Small intestine (tissue), 7 donors: ENCODE data around the gene STX1A. TPM values are rescaled to one million over a fixed set of nuclear protein-coding genes. Genes with fewer than 3 reads are reported as not detected.
A peak's percentile ranks its signal among the peaks of the same experiment; 100 is the strongest.
"Not testable (repeated sequence)": the region's sequence is repeated elsewhere in the genome, so short reads cannot be mapped to it uniquely, and the experiment has no call there.

Source experiments
- DNase-seq, 2 donors: peaks; one replicate each; pipeline versions ENCODE4 v3.0.0 to v3.0.0-alpha.2; 2013
- FAIRE-seq: peaks from 2 replicates; lab custom pipeline; 2012; peaks lifted over from hg19 to GRCh38; lab: Jason Lieb, UNC
- H3K27ac ChIP-seq, 3 donors: one replicate each; pipeline ENCODE4 v1.5.1; 2013; ENCODE audit warnings: low read length in 2 of 3, mild to moderate bottlenecking in 2 of 3, control low read depth in 1 of 3, inconsistent platforms in 1 of 3, low read depth in 1 of 3, moderate library complexity in 1 of 3
- H3K27me3 ChIP-seq, 3 donors: one replicate each; pipeline ENCODE4 v1.6.1; 2013; ENCODE audit warnings: low read length in 3 of 3, inconsistent platforms in 1 of 3; ENCODE audit not compliant: control insufficient read depth in 3 of 3, insufficient read depth in 3 of 3
- H3K36me3 ChIP-seq, 3 donors: one replicate each; pipeline ENCODE4 v1.6.1; 2013; ENCODE audit warnings: low read length in 3 of 3, inconsistent platforms in 1 of 3, low read depth in 1 of 3, mild to moderate bottlenecking in 1 of 3, moderate library complexity in 1 of 3; ENCODE audit not compliant: control insufficient read depth in 3 of 3, insufficient read depth in 2 of 3
- H3K4me1 ChIP-seq, 3 donors: one replicate each; pipeline ENCODE4 v1.6.1; 2013; ENCODE audit warnings: low read length in 2 of 3, inconsistent platforms in 1 of 3, low read depth in 1 of 3, mild to moderate bottlenecking in 1 of 3, moderate library complexity in 1 of 3; ENCODE audit not compliant: control insufficient read depth in 3 of 3, insufficient read depth in 2 of 3
- H3K4me3 ChIP-seq, 3 donors: one replicate each; pipeline ENCODE4 v1.5.1; 2013; ENCODE audit warnings: low read length in 3 of 3, control low read depth in 1 of 3, inconsistent platforms in 1 of 3, low read depth in 1 of 3, mild to moderate bottlenecking in 1 of 3, moderate library complexity in 1 of 3
- H3K9me3 ChIP-seq, 2 donors: one replicate each; pipeline ENCODE4 v1.6.1; 2013; ENCODE audit warnings: low read depth in 1 of 2, low read length in 1 of 2; ENCODE audit not compliant: control insufficient read depth in 2 of 2, insufficient read depth in 1 of 2
- WGBS, 3 donors: extraction: QIAGEN DNeasy Blood & Tissue Kit; methylation state at CpG; one replicate each; pipeline ENCODE4 v1.1.7; 2013; 5-methylcytosine and 5-hydroxymethylcytosine counted together
- polyA plus RNA-seq, 4 donors: library from polyadenylated mRNA; stranded (reverse) in 3 of 4; unstranded in 1 of 4; fragments of 200-250 nt in 3 of 4; fragments of 120-200 nt in 1 of 4; gene quantifications; one replicate each; pipeline versions ENCODE4 v1.2.1 to v1.2.3, GENCODE V29; 2013
- donor health status: healthy with polysubstance abuse.
- donor health status: control.
- donor health status: control.
- donor health status: Bipolar disorder and iron deficiency.
- donor health status: healthy.

The STX1A gene
- polyA plus RNA-seq, 4 donors = 9.5 to 30.0 (median 14.6) TPM

DNA sequence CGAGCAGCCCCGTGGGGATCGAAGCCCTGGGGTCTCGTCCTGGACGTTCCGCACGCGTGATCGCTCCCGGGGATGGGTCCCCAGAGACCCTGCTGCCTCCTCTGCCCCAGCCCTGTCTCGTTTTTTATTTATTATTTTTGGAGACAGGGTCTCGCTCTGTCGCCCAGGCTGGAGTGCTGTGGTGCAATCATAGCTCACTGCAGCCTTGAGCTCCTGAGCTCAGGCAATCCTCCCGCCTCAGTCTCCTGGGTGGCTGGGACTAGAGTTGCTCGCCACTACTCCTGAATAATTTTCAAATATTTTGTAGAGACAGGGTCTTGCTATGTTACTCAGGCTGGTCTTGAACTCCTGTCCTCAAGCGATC, 319 bp upstream of the STX1A start:
- Histone ChIP-seq H3K36me3 (peaks cover 0 to 15% (median 0%) of the 10 kb centered on the region in 3 donors), H3K4me3 (peak overlapping the region in 1 of 3 donors; percentile 41), H3K27ac (no peak overlapping the region), H3K27me3 (peaks cover 0 to 4% (median 0%) of the 10 kb centered on the region in 3 donors), H3K9me3 (no peaks in the 10 kb centered on the region), H3K4me1 (peaks cover 0 to 43% (median 4%) of the 10 kb centered on the region in 3 donors)
- DNase-seq = no peak
- FAIRE-seq = no peak
- WGBS, 3 donors = 9 to 12% (median 9%) methylated on average over 12 to 16 of the region's 16 CpGs

DNA sequence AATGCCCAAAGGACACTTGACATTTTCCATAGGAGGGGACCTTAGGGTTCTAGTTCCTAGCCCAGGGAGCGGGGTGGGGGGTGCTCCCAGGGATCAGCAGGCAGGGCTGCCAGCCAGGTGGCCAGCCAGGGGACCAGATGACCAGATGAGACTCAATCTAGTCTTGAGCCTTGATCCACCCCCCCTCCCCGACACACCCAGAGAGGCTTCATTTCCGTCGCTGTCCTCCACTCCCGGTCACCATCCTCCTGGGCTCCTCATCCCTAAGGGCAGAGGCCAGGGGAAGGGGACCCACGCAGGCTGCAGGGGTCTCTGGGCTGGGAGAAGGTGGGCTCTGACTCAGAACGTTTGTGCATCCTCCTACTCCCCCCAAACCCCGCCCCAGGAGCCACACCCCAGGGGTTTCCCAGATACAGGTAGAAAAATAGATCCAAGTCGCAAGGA, 1.0 kb downstream of the STX1A start:
- WGBS, 3 donors = 31 to 42% (median 33%) methylated on average over 8 to 9 of the region's 9 CpGs
- H3K4me3 ChIP-seq = peak overlapping the region in 2 of 3 donors; percentile 75 to 79
- peak overlapping the region in 1 of 3 donors; percentile 33 for H3K27ac ChIP-seq
- FAIRE-seq (no peak), DNase-seq (no peak)
- peaks cover 0 to 46% (median 4%) of the 10 kb centered on the region in 3 donors for H3K4me1 ChIP-seq
- H3K27me3 ChIP-seq = peaks cover 0 to 4% (median 0%) of the 10 kb centered on the region in 3 donors
- H3K9me3 ChIP-seq = no peaks in the 10 kb centered on the region
- H3K36me3 ChIP-seq = peaks cover 0 to 27% (median 0%) of the 10 kb centered on the region in 3 donors

DNA sequence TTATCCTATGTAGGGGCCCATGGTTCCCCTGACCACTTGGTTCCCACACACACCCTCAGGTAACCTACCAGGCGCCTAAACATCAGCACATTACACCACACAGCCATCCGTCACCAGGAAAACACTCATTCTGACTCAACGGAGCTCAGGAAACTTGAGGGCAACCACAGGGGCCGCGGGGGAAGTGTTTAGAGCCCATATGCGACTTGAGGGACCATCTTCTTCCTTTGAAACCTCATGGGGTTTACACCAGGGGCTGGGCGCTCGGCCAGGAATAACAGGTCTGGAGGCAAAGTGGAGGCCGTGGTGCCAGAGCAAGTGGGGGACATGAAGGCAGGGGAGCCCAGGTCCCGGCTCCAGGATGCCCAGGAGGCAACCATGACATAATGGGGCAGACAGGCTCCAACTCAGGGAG, 1.5 kb downstream of the STX1A start:
- H3K4me3 ChIP-seq = peak overlapping the region in 1 of 3 donors; percentile 79
- peaks cover 0 to 4% (median 0%) of the 10 kb centered on the region in 3 donors for H3K27me3 ChIP-seq
- WGBS, 3 donors = 57 to 78% (median 60%) methylated on average over 10 of the region's 10 CpGs
- H3K36me3 ChIP-seq = peaks cover 0 to 31% (median 0%) of the 10 kb centered on the region in 3 donors
- H3K9me3 ChIP-seq = no peaks in the 10 kb centered on the region
- H3K4me1 ChIP-seq = peaks cover 0 to 46% (median 4%) of the 10 kb centered on the region in 3 donors
- DNase-seq (peak in 1 of 2 donors; percentile 49), FAIRE-seq (no peak)
- H3K27ac ChIP-seq = no peak overlapping the region

GRCh38 chr7:73717025-73717807, 2.3 kb downstream of the STX1A start:
- Histone ChIP-seq H3K4me3 (no peak overlapping the region), H3K27ac (peak overlapping the region in 1 of 3 donors; percentile 91), H3K9me3 (no peaks in the 10 kb centered on the region), H3K36me3 (peaks cover 0 to 39% (median 0%) of the 10 kb centered on the region in 3 donors), H3K4me1 (peaks cover 0 to 46% (median 4%) of the 10 kb centered on the region in 3 donors), H3K27me3 (peaks cover 0 to 4% (median 0%) of the 10 kb centered on the region in 3 donors)
- FAIRE-seq (no peak), DNase-seq (no peak)
- WGBS, 3 donors = 78 to 85% (median 84%) methylated on average over 12 to 13 of the region's 13 CpGs

DNA sequence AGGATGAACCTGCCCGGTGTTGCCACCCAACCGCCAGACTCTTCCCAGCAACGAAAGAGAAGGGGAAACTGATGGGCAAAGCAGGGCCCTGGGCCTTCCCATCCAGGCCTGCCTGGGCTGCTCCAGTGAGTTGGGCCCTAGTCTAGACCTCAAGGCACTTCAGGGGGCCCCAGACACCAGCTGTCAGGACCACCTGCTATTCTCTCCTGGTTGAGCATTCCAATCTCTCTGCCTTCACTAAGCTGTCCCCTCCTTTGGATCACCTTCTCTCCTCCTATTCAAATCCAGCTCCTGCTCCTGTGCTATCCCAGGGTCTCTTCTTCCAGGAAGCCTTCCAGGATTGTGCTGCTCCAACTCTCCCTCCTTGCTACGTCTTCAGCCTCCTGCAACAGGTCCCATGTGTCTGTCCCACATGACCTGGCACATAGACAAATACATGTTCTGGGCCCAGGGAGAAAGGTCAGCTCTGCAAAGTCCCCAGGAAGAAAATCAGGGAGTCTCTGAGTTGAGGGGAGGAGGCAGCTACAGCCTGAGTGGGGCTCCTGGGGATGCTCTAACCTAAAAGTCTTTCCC, 3.1 kb downstream of the STX1A start:
- FAIRE-seq (no peak), DNase-seq (peak in 1 of 2 donors; percentile 43)
- Histone ChIP-seq H3K9me3 (no peaks in the 10 kb centered on the region), H3K4me3 (peak overlapping the region in 1 of 3 donors; percentile 5), H3K36me3 (peaks cover 0 to 47% (median 0%) of the 10 kb centered on the region in 3 donors), H3K27me3 (peaks cover 0 to 4% (median 0%) of the 10 kb centered on the region in 3 donors), H3K4me1 (peaks cover 0 to 46% (median 4%) of the 10 kb centered on the region in 3 donors), H3K27ac (peak overlapping the region in 1 of 3 donors; percentile 91)
- 63 to 70% (median 65%) methylated on average over 4 of the region's 4 CpGs for WGBS, 3 donors

- DNase-seq (peak in 1 of 2 donors; percentile 95), FAIRE-seq (no peak)
- Histone ChIP-seq H3K4me1 (peaks cover 0 to 46% (median 4%) of the 10 kb centered on the region in 3 donors), H3K27me3 (peaks cover 0 to 4% (median 0%) of the 10 kb centered on the region in 3 donors), H3K27ac (peak overlapping the region in 2 of 3 donors; percentile 19 to 91), H3K4me3 (no peak overlapping the region), H3K9me3 (no peaks in the 10 kb centered on the region), H3K36me3 (peaks cover 0 to 51% (median 0%) of the 10 kb centered on the region in 3 donors)
- 28 to 52% (median 40%) methylated on average over 16 of the region's 16 CpGs for WGBS, 3 donors
Measured at GRCh38 chr7:73715648-73716317, 3.7 kb downstream of the STX1A start.

DNA sequence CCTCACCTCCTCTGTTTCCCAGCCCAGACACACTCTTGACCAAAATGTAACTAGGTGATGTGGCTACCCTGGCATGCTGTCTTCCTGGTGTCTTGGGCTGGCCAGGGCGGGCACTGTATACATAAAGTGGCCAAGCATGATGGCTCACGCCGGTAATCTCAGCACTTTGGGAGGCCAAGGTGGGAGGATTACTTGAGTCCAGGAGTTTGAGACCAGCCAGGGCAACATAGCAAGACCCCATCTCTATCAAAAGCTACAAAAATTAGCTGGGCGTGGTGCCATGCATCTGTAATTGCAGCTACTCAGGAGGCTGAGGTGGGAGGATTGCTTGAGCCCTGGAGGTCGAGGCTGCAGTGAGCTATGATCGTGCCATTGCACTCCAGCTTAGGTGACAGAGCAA, 6.2 kb downstream of the STX1A start:
- not testable (repeated sequence) for H3K27ac ChIP-seq, FAIRE-seq, H3K27me3 ChIP-seq, H3K4me3 ChIP-seq, DNase-seq, H3K9me3 ChIP-seq
- H3K36me3 ChIP-seq = peaks cover 0 to 69% (median 0%) of the 10 kb centered on the region in 3 donors
- WGBS, 3 donors = 90 to 94% (median 93%) methylated on average over 6 of the region's 6 CpGs
- peaks cover 0 to 36% (median 4%) of the 10 kb centered on the region in 3 donors for H3K4me1 ChIP-seq

GRCh38 chr7:73712773-73713172, 6.7 kb downstream of the STX1A start:
- no peaks in the 10 kb centered on the region for H3K27me3 ChIP-seq
- H3K9me3 ChIP-seq = no peaks in the 10 kb centered on the region
- DNase-seq (no peak), FAIRE-seq (no peak)
- no peak overlapping the region for H3K4me3 ChIP-seq
- no peak overlapping the region for H3K27ac ChIP-seq
- H3K36me3 ChIP-seq = peaks cover 0 to 72% (median 0%) of the 10 kb centered on the region in 3 donors
- peaks cover 0 to 31% (median 4%) of the 10 kb centered on the region in 3 donors for H3K4me1 ChIP-seq
- 69 to 89% (median 83%) methylated on average over 1 of the region's 1 CpG for WGBS, 3 donors
